Uterus (tissue), 2 donors: ENCODE measurements around the gene ATP7A.
A peak's percentile ranks its signal among the peaks of the same experiment; 100 is the strongest.

Experiments used
- CTCF ChIP-seq, 4 experiments: fragments of 200-600 bp in 2 of 4; fragments of 450-650 bp in 2 of 4; sonication (generic) in 2 of 4; IDR thresholded peaks; one replicate each; pipeline ENCODE4 v1.5.1; 2016 to 2019; ENCODE audit warnings: antibody characterized with exemption in 4 of 4, mild to moderate bottlenecking in 2 of 4, moderate library complexity in 1 of 4
- POLR2A ChIP-seq, 2 donors: fragments of 450-650 bp; IDR thresholded peaks; one replicate each; pipeline ENCODE4 v1.6.1; 2016; ENCODE audit warnings: antibody characterized with exemption in 2 of 2, mild to moderate bottlenecking in 1 of 2, moderate library complexity in 1 of 2

GRCh38 chrX:78024349-78025059 lies 114.0 kb downstream of the ATP7A start:
- peak in 1 of 4 experiments; percentile 11 for TF ChIP-seq CTCF (IDR thresholded peaks at IDR 0.05)
- no peak for TF ChIP-seq POLR2A (IDR thresholded peaks at IDR 0.05)
